Bronchial epithelial cell (primary cell): ENCODE data around the gene TRHDE. TPM values are rescaled to one million over a fixed set of nuclear protein-coding genes. Genes with fewer than 3 reads are reported as not detected.

ENCODE experiments used
- DNase-seq: peaks from one replicate; pipeline ENCODE4 v3.0.0-alpha.2; 2010; ENCODE audit warnings: low read depth
- FAIRE-seq: peaks from 2 replicates; lab custom pipeline; 2011; peaks lifted over from hg19 to GRCh38; lab: Jason Lieb, UNC
- H3K27me3 ChIP-seq: 2 replicates; pipeline ENCODE4 v1.5.1; 2011; ENCODE audit warnings: low read length; ENCODE audit not compliant: control insufficient read depth, insufficient read depth
- H3K36me3 ChIP-seq: 2 replicates; pipeline ENCODE4 v1.5.1; 2011; ENCODE audit warnings: low read length; ENCODE audit not compliant: control insufficient read depth, insufficient read depth
- H3K4me3 ChIP-seq: 2 replicates; pipeline ENCODE4 v1.5.1; 2011; ENCODE audit warnings: mild to moderate bottlenecking, low read depth, low read length, control low read depth
- CTCF ChIP-seq: IDR thresholded peaks from 2 replicates; pipeline ENCODE4 v1.5.1; 2011; ENCODE audit warnings: mild to moderate bottlenecking, moderate library complexity, low read length, control low read depth, inconsistent platforms; ENCODE audit not compliant: insufficient read depth, severe bottlenecking
- total RNA-seq: library from RNA; depleted of rRNA; stranded (reverse); fragments of >200 nt; gene quantifications from 2 replicates; pipeline ENCODE4 v1.2.1, GENCODE V29; 2014

TRHDE gene
- total RNA-seq, 1 donor from 2014 or later = 0.26 TPM

- DNase-seq (no peak), FAIRE-seq (peak; percentile 13)
- no peak for TF ChIP-seq CTCF
These were observed 271.8 kb downstream of the TRHDE start for GRCh38 chr12:72543777-72544467.

GRCh38 chr12:72546106-72546505 is 273.9 kb downstream of the TRHDE start:
- Histone ChIP-seq H3K4me3 (no peak overlapping the region), H3K36me3 (no peaks in the 10 kb centered on the region), H3K27me3 (no peaks in the 10 kb centered on the region)
- no peak for DNase-seq
- no peak for FAIRE-seq
- TF ChIP-seq CTCF = no peak

More at GRCh38 chr12:72543777-72544467, 271.8 kb downstream of the TRHDE start:
- H3K4me3 ChIP-seq = no peak overlapping the region
- H3K27me3 ChIP-seq = no peaks in the 10 kb centered on the region
- H3K36me3 ChIP-seq = no peaks in the 10 kb centered on the region

- FAIRE-seq (no peak), DNase-seq (no peak)
- H3K36me3 ChIP-seq = no peaks in the 10 kb centered on the region
- no peak overlapping the region for H3K4me3 ChIP-seq
- H3K27me3 ChIP-seq = no peaks in the 10 kb centered on the region
- TF ChIP-seq CTCF = no peak
These were observed 275.4 kb downstream of the TRHDE start for GRCh38 chr12:72547573-72547972.

GRCh38 chr12:72549184-72549583 is 277.0 kb downstream of the TRHDE start:
- no peak for TF ChIP-seq CTCF
- FAIRE-seq = no peak

DNA sequence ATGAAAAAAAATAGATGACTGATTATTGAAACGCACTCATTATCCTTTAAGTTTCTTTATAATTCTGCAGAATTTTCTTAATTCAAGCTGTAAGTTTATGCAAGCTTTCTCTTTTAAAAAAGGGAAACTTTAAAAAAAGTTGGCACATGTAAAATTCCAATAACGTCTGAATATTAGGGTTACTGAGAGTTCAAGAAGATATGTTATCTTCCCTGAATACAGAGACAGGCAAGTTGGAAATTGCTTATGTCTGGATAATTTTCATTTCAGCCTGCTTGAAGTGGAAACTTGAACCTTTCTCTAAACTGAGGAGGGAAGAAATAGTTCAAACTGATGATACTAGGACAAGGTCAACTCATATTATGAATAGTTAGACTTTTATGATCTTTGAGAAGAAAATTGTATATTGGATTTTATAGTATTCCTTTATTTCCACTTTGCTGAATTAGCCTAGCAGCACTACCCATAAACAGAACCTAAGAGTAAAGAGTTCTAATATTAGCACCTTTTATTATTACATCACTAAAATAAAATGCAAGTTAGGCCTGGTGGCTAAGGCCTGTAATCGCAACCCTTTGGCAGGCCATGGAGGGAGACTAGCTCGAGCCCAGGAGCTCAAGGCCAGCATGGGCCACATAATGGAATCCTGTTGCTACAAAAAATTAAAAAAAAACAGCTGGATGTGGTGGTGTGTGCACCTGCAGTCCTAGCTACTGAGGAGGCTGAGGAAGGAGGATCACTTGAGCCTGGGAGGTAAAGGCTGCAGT is 288.0 kb downstream of the TRHDE start:
- Histone ChIP-seq H3K36me3 (no peaks in the 10 kb centered on the region), H3K4me3 (no peak overlapping the region), H3K27me3 (no peaks in the 10 kb centered on the region)
- DNase-seq = no peak
- FAIRE-seq = no peak
- TF ChIP-seq CTCF = no peak

More at GRCh38 chr12:72549184-72549583, 277.0 kb downstream of the TRHDE start:
- Histone ChIP-seq H3K4me3 (no peak overlapping the region), H3K36me3 (no peaks in the 10 kb centered on the region), H3K27me3 (no peaks in the 10 kb centered on the region)
- DNase-seq = no peak
